SKM-1 treated with dmso at 0.1 percent for 144 hours (cell line): ENCODE results near the gene SEPTIN1.
"Not testable (repeated sequence)": the region's sequence is repeated elsewhere in the genome, so short reads cannot be mapped to it uniquely, and the experiment has no call there.

Experiments
- DNase-seq: peaks from one replicate; lab custom pipeline; 2025; ENCODE audit not compliant: unreplicated experiment; lab: John Stamatoyannopoulos, UW

SEPTIN1 gene

DNA sequence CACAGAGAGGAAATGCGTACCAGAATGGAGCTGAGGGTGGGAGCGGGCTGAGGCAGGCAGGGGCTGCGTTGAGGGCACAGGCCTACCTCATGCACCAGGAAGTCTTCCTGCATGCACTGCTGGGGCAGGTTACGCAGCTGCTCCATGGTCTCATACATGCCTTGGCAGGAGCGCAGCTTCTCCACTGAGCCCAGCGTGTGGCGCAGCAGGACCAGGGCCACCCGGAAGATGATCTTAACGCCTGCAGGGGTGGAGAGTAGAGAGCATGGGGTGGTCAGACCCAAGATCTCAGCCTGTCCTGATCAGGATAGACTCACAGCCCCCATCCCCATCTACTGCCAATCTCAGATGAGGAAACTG is 23.8 kb downstream of the SEPTIN1 start:
- DNase-seq = no peak

GRCh38 chr16:30357715-30358576 is 24.4 kb downstream of the SEPTIN1 start:
- DNase-seq = no peak

- no peak for DNase-seq
Observed at GRCh38 chr16:30357085-30357714, 25.2 kb downstream of the SEPTIN1 start.

DNA sequence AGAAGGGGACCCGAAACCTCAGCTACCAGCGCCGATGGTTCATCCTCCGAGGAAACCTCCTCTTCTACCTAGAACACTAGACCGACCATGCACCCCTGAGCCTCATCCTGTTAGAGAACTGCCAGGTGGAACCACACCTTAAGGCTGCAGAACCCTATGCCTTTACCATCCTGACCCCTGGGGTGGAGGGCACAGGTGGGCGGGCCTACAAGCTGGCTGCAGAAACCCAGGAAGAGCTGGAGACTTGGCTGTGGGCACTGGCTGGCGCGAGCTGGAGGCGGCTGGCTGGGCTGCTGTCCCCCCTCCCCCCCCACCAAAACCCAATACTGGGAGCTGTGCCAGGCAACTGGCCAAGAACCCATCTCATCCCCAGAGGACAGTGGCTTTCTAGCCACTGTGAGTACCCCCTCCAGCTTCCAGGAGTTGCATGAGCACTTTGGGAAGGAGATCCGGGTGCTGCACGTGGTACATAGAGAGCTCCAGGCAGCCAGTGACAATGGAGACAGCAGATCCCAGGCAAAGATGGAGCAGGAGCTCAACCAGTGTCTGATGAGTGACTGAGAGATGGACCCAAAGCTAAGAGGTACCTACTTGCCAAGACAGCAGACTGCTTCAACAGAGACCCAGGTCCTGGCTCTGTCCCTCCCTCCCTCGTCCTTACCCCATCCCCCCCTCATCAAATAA is 25.8 kb downstream of the SEPTIN1 start:
- no peak for DNase-seq

GRCh38 chr16:30355954-30356308 is 26.4 kb downstream of the SEPTIN1 start:
- DNase-seq = no peak

- DNase-seq = peak; percentile 98
Observed at GRCh38 chr16:30355144-30355953, 27.0 kb downstream of the SEPTIN1 start, which contains the start of gene CD2BP2. CD2BP2 (minus strand) TSS chr16:30355308; CDS start chr16:30354681, 627 bp downstream.

GRCh38 chr16:30354423-30355143 is 27.8 kb downstream of the SEPTIN1 start:
- no peak for DNase-seq

DNA sequence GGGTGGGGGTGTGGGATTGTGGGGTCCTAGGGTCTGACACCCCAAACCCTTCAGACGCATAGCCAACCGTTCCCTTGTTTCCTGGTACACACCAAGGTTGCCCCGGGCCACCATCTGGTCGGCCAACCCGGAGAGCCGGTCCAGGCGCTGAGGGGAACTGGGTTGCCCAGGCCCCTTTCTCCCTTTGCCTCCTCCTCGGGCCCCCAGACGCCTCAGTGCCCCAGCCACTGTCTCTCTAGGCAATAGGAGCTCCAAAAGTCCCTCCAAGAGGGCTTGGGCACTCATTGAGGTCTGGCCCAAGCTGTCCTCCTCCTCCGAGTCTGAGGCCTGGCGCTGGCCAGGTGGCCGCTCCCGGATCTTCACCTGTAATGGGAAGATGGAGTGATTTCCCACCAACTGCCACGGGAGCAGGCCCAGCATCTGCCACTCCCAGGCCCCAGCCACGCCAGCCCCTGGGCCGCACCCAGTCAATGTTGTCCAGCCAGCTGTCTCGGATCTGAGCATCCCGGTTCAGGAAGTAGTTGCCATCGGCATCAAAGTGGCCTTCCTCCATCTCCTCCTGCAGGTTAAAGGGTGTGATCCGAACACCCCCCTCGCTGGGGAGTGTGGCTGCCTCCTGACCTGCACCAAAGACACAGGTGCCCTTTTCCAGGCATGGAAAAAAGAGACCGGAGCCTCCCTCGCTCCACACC is 28.8 kb downstream of the SEPTIN1 start:
- DNase-seq = no peak

DNA sequence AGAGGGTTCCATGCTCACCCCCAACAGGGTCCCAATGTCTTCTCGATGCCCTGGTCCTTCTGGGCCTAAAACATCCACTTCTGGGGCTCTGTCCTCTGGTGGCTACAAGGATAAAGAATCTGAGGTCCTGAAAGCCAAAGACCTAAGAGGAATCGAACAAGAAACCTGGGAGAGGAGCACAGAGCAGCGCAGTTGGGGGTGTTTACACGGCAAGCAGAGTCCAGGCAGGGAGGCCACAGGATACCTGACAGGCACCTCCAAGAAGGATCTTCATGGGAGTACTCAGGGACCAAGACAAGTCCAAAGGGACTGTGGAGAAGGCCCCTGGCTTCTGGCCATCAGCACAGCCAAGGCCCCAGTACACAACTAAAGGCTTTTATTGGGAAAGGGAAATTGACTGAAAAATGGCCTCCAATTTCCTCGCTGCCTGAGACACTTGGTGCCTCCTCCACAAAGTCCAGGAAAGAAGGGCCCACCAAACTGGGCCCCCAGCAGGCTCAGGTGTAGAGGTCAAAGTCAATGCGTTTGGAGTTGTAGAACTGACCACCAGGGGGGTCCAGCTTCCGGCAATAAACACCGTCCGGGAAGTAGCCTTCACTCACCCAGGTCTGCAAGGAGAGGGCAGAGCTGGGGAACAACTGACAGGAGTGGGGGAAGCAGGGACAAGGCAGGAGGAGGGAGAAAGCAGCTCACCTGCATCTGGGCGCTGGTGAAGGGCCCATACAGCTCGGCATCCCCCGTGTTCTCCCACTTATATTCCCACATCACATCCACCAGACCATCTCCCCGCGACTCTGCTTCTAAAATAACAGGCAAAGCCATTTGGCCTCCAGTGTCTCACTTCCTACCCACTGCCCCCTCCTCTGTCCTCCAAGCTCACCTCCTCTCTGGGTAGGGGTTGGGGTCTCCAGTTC is 29.6 kb downstream of the SEPTIN1 start:
- no peak for DNase-seq

DNA sequence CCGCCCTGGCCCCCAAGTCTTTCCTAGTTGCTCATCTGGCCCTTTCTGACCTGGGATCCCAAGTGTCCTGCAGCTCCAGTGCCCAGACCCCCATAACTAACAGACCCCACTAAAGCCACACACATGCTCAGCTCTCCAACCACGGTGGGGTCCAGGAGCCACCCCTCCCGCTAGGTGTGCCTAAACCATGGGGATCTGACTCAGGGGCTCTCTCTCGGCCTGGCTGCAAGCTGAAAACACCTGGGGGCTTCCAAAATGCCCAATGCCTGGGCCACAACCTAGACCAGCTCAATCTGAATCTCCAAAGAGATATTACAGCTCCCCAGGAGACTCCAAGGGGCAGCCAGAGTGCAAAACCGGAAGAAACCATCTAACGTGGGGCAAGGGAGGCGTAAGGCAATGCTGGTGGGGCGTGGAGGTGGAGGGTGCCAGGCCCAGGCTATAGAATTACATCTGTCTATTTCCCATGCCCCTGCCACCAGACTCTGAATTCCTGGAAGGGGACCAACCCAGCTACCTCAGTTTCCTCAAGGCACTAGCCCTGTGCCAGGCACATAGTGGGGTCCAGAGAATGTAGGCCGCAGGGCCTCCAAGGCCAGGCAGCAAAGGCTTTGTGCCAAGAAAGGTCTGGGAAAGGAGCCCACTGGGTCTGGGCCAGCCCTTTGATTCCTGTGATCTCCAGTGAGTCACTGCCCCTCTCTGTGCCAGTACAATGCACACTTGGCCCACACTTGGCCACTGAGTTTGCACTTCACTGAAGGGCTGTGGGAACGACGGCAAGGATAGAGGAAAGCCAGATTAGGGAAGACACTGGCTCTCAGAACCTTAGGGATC is 30.6 kb downstream of the SEPTIN1 start:
- no peak for DNase-seq

- no peak for DNase-seq
Observed at GRCh38 chr16:30351001-30351441, 31.3 kb downstream of the SEPTIN1 start.

- DNase-seq = no peak
Observed at GRCh38 chr16:30350134-30350871, 32.1 kb downstream of the SEPTIN1 start.

GRCh38 chr16:30349675-30350074 is 32.7 kb downstream of the SEPTIN1 start:
- DNase-seq = no peak

DNA sequence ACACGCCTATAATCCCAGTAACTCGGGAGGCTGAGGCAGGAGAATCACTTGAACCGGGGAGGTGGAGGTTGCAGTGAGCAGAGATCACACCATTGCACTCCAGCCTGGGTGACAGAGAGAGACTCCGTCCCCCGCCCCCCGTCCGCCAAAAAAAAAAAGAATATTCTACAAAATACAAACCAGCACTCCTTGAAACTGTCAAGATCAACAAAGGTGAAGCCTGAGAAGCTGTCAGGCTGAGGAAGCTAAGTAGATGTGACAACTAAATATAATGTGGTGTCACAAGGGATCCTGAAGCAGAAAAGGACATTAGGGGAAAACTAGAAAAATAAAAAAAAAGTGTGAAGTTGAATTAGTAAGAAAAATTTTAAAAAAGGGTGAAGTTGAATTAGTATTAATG is 33.4 kb downstream of the SEPTIN1 start:
- DNase-seq = no peak

- no peak for DNase-seq
Observed at GRCh38 chr16:30348113-30348512, 34.2 kb downstream of the SEPTIN1 start.

DNA sequence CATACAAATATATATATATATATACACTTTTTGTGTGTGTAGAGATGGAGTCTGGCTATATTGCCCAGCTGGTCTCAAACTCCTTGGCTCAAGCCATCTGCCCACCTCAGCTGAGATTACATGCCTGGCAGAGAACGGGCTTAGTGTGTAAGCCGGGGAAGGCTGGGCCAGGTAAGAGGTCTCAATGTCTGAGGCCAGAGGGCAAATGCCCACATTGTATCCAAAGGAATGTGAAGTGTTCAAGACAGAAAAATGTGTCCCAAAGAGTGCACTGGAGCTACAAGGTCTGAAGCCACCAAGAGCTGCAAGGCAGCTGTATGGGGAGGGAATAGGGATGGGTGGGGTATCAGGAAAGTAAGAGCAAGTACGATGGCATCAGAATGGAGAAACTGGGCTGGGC is 36.1 kb downstream of the SEPTIN1 start:
- no peak for DNase-seq

DNA sequence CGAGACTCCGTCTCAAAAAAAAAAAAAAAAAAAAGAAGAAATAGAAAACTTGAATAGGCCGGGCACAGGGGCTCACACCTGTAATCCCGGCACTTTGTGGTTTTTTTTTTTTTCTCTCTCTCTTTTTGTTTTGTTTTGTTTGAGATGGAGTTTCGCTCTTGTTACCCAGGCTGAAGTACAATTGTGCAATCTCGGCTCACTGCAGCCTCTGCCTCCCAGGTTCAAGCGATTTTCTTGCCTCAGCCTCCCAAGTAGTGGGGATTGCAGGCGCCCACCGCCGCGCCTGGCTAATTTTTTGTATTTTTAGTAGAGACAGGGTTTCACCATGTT is 38.9 kb downstream of the SEPTIN1 start:
- DNase-seq = not testable (repeated sequence)
